ENCODE results near the gene ARF1.

Gene ARF1

DNA sequence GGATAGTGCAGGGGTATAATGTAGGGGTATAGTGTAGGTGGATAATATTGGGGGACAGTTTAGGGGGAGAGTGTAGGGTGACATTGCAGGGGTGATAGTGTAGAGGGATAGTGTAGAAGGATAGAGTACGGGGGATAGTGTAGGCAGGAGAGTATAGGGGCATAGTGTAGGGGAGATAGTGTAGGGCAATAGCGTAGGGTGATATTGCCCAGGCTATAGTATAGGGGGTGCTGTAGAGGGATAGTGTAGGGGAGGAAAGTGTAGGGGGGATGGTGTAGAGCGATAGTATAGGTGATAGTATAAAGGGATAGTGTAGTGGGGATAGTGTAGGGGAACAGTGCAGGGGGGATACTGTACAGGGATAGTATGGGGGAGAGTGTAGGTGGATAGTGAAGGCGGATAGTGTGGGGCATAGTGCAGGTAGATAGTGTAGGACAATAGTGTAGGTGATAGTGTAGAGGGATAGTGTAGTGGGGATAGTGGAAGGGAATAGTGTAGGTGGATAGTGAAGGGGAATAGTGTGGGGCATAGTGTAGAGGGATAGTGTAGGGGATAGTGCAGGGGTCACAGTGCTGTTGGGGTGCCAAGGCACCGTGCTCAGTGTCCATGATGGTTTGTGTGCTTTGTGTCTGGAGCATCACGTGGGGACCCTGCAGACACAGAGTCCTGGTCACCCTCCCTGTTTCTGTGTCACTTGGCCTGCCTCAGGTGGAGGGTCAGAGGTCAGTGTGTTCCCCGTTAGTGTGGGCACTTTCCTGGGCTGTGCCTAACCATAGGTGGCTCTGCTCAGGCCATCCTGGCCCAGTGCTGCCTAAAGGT is 10.5 kb upstream of the ARF1 start:
- DNase-seq (ENCODE audit: low spot score) = no peak

DNA sequence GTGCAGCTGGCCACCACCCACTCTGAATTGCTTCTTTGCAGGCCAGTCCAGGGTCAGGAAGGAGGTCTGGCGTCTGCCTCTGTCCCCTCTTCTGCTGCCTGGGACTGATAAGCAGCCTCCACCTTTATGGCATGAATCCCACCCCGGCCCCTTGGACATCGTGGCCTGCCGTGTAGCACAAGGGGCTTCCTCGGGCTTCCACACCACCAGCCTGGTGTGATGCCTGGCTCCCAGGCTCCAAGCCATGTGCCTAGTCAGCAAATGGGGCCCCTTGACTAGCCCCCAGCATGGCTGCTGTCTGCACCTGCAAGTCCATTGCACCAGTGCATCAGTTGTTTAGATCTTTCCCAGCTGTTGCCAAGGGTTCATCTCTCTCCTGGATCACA is 9.9 kb upstream of the ARF1 start:
- DNase-seq (ENCODE audit: low spot score) = no peak

DNA sequence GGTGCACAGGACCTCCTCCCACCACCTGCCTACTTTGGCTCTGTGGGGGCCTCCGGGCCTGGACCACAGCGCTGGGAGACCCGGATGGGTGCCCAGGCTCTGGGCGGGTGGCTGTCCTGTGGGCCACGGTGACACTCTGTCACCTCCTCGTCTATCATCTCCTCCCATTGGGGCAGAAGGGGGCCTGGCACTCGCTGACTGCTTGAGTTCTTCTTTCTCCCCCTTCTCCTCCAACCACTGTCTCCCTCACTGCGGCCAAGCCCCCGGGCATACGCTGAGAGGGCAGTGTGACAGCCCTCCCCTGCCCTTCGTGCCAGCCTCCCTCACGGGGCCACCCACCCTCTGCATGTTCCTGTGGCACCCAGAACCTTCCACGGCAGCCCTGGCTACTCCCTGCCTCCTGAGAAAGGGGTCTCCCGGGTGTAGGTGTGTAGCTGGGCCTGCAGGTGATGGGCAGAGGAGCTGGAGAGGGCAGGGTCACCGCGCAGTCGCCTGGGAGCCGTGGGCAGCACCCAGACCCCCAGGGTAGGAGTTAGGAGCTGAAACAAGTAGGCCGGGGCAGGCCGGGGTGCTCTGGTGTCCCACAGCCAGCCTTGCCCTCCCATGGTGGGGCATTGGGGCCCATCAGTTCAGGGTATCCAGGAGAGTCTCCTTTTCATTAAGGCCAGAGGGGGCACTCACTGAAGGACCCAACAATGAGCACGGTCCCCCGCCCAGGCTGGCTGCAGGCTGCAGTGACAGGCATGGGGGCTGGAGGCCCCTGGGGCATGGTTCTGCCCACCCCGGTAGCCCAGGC is 9.2 kb upstream of the ARF1 start:
- DNase-seq (ENCODE audit: low spot score) = no peak

DNA sequence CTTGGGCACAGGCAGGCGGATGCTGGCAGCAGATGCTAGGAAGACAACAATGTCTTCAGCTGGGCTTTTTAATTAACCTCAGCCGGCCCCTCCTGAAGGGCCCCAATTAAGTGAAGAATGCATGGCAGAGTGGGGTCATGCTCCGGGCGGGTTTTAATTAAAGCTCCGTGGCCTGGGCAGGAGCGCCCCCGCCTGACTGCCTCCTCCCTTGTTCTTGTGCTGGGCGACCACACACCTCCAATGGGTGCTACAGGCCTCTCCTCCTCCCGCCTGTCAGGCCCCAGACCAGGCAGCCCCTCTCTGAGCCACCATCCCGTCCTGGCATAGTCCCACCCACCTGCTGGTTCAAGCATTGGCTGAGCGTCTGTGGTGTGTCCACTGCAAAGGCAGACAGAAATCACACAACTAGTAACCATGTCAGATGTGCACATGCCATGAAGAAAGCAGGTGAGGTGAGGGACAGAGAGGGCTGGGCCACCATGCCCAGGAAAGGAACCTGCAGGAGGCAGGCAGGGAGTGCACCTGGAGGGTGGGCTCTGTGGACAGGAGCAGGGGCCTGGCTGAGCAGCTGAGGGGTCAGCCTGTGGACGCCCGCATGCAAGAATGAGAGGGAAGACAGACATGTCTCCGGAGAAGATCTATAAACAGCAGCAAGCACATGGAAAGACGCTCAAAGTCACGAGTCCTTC is 8.5 kb upstream of the ARF1 start:
- peak; percentile 60 for DNase-seq (ENCODE audit: low spot score)

DNA sequence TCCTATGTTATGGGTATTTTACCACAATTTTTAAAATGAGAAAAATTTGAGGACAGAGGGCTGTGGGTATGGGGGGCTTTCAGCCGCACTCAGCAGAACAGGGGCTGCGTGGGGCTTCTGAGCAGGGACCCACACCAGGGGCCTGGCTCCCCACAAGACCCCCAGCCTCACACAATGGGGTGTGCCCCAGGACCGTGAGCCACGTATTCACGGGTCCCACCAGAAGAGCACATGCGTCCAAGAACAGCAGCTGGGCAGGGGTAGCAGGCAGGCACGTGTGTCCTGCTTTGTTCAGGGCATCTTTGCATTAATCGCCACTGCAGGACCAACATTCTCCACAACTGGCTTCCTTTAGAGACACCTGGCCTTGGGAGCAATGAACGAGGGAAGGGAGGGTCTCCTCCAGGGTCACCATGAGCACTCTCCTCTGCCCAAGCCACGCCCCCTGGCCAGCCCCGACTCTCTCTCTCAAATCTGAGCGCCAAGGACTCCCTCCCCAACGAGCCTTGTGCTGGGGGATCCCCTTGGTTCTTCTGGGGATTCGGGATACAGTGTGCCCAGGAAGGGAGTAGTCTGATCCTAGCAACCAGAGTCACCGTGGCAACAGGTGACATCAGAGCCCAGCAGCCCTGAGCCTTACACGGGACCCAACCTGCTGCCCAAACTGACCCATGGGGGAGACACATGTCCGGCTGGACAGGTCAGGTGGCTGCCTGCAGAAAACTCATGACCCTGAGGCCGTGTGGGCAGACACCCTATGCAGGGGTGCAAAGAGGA is 7.4 kb upstream of the ARF1 start:
- DNase-seq (ENCODE audit: low spot score) = no peak

DNA sequence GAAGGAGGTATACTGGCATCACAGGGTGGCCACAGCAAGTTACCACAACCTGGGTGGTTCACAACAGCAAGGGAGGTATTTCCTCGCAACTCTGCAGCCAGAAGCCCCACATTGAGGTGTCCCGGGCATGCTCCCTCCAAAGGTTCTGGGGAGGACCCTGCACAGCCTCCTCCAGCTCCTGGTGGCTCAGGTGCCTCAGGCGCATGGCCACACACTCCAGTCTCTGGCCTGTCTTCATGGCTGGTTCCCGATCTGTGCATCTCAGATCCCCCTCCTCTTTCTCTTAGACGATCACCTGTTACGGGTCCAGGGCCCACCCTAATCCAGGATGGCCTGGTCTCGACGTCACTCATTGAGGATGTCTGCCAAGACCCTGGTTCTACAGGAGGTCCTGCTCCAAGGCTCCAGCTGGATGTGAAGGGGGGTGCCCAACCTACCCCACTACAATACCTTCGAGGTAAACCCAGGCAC is 6.7 kb upstream of the ARF1 start:
- DNase-seq (ENCODE audit: low spot score) = no peak

DNA sequence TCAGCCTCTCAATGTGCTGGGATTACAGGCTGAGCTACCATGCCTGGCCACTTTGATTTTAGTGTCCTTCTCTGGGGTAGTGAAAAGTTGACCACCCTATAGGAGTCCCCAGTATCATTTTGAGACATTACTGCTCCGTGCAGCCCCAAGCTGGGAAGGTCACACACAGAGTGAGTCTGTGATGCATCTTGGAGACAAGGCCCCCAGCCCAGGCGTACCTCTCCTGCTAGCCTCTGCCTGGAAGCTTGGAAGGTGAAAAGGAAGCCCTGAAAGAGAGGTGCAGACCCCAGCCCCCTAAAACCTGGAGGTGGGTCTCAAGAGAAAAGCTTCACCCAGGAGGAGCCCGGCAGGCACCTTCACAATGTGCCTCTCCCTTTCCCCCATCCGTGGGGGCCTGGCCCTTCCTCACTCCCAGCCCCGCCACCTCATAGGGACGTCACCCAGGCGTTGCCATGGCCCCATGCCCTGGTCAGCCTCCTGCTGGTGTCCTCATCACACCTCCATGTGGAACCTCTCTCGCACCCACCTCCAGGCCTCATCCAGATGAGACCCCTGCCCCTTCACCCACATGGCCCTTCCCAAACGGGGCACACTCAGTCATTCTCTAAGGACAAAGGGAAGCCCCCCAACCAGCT is 5.6 kb upstream of the ARF1 start:
- DNase-seq (ENCODE audit: low spot score) = no peak

DNA sequence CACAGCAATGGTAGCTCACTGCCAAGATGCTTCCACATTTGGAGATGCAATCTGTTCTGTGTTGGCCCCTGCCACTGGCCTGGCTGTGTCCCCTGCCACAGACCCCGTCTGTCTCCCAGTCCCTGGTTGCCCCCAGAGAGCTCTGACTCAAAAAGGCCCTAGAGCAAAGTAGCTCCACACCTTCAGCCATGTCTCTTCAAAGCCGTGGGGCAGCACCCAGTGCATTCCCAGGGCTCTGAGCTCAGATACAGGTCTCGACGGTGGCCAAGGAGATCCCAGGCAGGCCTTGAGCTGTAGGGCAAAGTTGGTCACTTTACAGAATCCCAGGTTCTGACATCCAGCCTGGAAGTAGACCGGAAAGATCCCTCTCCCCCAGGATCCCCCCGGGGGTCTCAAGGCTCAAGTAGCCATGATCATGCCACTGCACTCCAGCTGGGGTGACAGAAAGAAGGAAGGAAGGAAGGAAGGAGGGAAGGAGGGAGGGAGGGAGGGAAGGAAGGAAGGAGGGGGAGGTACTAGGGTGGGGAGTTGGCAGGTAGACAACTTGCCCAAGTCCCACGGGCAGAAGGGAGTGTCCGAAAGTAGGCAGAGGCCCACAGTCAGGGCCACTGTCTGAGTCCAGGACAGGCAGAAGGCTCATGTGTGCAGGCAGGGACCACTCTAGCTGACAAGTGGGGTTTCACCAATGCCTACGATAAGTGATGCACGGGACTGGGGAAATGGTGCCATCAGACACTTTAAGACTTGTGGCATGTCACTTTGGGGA is 4.8 kb upstream of the ARF1 start:
- no peak for DNase-seq (ENCODE audit: low spot score)

DNA sequence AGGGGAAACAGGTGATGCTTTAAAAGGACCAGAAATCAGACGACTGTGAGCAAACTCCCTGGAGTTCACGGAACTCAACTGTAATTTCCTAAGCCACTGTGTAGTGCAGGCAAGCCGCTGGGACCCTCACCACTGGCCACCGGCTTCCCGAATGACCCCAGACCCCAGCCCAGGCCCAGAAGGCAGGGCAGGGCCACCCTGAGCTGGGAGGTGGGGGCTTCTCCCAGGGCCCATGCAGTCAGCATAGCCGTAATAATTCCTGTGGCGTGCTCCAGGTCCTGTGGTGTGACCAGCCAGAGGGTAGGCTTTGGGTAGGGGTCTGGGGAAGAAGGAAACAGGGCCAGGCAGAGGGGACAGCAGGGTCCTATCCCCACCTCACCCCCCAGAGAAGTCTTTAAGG is 3.5 kb upstream of the ARF1 start:
- DNase-seq (ENCODE audit: low spot score) = no peak

DNA sequence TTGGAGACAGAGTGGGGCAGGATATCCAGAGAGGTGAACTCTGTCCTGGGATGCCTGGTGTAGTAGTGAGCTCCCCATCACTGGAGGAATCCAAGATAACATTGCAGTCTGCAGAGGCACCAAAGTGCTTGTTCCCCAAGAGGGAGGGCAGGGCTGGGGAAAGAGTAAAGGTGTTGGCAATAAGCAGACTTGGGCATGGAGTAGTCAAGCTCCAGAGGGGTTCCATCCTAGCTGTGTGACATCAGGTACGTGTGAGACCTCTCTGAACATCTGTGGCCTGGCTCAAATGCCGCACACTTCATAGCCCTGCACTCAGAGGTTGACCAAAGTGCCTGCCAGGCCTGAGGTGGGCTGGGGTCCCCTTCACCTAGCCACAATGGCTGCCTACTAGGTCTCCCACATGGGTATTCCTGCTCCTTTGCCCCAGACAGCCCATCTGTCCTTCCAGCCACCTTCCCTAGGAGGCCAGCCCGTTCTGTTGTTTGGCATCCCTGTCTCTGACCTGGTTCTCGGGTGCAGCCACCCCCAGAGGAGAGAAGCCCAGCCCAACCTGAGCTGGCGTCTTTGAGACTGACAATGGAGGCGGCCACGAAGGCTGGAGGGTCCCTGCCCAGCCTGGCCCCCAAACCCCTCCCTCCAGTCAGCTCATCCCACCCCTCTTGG is 2.8 kb upstream of the ARF1 start:
- DNase-seq (ENCODE audit: low spot score) = no peak

DNA sequence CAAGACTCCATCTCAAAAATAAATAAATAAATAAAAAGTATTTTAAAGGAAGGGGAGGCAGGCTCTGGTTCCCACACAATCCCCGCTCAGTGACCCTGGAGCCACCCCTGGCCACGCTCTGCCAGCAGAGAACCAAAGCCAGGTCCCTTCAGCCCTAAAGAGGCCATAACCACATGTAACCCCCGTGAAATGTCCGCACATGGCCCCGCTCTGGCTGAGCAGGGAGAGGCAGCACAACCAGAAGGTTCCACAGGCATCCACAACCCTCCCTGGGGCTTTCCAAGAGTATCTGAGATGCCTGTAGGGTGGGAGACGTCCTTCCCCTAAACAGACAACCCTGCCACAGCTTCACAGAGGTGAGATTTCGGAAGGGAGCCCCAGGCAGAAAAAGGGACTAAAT is 1.4 kb upstream of the ARF1 start:
- DNase-seq (ENCODE audit: low spot score) = no peak

DNA sequence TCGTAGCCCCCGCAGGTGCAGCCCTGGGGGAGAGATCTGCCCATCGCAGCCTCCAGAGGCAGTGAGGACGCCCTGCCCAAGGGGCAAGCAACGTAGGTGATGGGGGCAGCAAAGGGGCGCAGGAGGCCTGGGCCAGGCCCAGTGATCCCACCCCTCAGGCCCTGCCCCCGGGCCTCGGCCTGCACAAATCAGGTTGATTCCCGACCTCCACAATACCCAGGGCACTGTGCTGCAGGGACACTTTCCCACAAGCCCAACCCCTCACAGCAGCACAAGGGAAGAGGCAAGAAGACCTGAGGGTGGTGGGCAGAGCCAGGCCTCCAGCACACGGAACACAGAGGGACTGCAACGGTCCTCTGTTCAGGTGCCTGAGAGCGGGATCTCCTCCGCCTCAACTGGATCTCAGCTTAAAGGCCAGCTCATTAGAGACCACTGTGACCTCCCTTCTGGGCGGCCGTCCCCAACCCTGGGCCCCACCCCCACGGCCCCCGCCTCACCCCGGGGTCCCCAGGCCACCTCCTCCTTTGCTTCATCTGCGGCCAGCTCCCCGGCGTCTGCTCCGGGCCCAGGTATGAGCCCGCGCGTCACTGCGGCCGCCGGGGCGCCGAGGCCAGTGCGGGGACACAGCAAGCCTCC is 812 bp upstream of the ARF1 start:
- DNase-seq (ENCODE audit: low spot score) = peak; percentile 52

DNA sequence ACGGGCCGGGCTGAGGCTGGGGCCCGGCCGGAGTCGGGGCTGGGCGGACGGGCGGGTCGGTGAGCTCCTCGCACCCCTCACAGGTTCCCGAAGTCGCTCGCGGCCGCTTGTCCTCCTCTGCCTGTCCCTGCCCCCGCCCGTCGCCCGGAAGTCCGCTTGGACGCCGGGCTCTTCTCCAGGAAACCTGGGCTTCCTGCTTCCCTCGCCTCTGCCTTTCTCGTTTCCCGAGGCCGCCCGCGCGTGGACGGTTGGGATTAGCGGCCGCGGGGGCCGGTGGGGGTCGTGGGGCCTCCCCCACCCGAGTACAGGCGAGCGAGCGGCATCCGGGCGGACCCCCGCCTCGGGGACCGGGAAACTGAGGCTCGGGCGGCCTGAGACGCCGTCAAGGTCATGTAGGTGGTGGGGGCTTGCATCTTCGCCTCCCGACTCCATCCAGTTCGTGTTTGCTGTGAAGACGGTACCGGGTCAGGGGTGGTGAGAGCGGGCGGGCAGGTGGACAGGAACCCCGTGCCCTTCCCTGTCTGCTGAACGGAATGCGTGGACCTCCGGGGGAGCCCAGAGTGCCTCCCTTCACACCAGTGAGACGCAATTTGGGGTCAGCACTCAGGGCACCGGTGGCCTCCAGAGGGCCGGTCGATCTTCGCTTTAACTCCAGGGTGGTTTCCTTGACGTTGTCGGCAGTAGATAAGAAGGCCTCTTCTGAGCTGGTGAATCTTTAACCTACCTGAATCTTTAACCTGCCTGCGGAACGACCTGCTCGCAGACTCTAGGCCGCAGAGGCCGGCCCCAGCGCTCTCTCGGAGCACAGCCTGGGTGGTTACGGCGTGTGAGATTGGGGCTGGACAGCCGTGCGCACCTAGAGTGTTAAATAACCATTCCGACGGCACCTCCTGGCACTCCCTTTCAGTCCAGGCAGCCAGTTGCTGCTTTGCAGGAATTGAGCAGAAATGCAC is 686 bp downstream of the ARF1 start:
- DNase-seq (ENCODE audit: low spot score) = no peak

DNA sequence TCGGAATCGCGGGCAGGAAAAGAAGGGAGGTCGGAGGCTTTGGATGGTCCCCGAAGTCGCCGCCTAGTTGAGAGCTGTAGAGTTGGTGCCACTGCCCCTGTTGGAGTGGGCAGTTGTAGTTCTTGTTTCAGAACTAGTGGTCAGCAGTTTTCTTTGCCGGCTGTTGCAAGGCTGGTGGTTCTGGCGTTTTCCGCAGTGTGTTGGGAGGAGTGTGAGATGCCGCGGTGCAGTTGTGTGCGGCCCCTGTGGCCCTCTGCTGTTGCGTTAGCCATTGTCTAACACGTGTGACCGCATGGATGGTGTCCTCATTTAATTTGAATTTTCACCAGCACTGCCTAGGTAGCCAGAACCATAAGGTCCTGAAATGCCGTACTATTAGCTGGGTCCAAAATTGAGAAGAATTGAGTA is 1.4 kb downstream of the ARF1 start:
- no peak for DNase-seq (ENCODE audit: low spot score)

DNA sequence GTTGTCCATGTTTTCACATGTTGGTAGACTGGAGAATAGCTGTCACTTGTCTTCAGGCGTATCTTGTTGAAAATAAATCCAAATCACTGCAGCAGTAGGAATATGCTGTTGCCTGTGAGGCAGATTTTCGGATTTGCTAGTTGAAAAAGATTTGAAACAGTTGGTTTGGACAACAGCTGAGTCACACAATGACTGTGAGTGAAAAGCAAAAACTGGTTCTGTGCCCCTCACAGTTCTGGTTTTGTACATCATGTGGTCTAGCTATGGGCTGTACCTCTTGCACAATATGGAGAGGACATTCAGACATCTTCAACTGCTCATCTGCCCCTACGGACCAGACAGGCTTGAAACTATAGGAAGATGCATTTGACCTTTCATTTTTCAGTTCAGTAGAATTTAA is 1.8 kb downstream of the ARF1 start:
- no peak for DNase-seq (ENCODE audit: low spot score)

DNA sequence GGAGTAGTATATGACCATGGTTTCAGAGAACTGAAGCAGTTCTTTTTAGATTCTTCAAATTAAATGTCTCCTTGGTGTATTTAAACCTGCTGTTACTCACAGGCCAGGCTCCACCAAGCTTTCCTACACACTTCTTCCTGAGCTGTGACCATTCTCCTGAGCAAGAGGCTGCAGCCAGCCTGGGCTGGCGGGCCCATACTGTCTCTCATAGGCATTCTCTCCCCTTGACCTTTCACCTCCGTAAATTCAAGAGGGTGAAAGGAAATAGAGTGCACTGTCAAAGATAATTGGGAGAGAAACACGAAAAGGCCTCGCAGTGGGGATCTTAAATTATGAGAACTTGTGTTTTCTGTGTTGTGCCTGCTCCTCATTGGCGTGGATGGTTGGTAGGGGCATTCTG is 2.3 kb downstream of the ARF1 start:
- no peak for DNase-seq (ENCODE audit: low spot score)

DNA sequence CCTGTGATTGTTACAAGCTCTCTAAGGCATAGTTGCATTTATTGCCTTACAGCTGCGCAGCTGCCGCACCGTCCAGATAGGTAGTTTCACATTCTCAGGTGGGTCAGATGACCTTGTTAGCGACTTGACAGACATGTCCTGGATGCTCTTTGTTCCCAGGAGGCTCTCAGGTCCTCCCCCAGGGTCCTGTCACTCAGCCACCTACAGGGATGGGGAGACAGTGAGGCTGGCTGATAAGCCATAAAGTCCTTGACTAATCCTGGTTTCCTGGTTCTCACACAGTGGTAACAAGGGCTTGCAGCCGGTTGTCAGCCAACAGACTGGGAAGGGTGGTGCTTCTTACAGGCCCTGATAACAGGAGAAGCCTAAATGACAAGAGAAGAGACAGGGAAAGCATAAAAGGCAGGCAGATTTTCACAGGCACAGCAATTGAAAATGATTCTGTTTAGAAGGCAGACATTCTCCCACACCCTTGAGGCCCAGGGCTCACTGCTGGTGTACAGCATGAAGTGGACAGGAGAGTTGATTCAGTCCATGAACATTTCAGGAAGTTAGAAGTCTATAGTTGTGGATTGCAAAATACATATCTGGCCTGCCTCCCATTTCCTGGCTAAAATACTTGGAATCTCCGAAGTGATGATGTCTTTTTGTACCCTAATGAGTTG is 2.9 kb downstream of the ARF1 start:
- DNase-seq (ENCODE audit: low spot score) = no peak

DNA sequence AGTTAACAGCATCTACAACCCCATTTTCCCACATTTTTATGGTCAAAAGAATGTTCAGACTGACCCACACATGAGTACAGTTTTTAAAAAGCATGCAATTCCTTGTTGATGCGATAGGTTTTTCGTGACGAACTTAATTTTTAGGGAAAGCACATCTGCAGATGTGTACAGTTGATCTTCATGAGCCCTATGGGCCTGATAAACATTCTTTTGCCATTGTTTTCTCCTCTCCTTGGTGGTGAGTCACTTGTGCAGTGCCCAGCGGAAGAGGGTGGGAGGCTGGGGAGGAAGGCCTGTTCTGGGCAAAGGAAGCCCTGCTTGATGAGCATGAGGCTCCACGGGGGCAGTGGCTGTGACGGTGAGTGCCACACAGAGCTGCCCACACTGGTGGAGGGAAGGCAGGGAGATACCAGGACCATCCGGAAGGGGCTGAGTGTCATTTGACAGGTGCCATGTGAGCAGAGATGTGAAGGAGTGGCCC is 5.3 kb downstream of the ARF1 start:
- no peak for DNase-seq (ENCODE audit: low spot score)

All from iPS-NIHi11 (cell line).